Measurements from ENCODE around the gene CAB39. TPM values are rescaled to one million over a fixed set of nuclear protein-coding genes. Genes with fewer than 3 reads are reported as not detected.

Gene CAB39
- total RNA-seq, 1 donor from 2014 or later = 92.2 TPM

DNA sequence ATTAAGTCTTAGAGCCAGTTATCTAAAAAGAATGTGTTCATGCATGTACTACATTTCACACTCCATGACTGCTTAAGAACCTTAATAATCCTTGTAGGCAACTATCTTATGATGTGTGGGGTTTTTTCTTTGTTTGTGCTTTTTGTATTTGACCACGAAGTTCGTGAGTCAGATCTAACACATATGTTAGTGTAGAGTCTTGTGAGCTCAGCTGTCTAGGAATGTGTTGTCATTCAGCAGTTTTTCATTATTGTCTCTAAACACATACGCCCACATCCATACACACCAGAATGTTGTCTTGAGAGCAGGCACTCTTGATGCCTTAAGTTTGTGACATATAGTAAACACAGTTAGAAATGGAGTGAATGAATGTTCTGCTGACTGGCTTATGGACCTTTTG lies 38.4 kb downstream of the CAB39 start:
- Histone ChIP-seq H3K4me3 (no peak overlapping the region), H3K4me1 (peaks cover 57% of the 10 kb centered on the region), H3K27me3 (ENCODE audit: low read depth) (no peaks in the 10 kb centered on the region), H3K27ac (replicated peaks) (no peak overlapping the region), H3K36me3 (no peaks in the 10 kb centered on the region), H3K9me3 (replicated peaks) (no peaks in the 10 kb centered on the region)
- TF ChIP-seq, protein P1, sequence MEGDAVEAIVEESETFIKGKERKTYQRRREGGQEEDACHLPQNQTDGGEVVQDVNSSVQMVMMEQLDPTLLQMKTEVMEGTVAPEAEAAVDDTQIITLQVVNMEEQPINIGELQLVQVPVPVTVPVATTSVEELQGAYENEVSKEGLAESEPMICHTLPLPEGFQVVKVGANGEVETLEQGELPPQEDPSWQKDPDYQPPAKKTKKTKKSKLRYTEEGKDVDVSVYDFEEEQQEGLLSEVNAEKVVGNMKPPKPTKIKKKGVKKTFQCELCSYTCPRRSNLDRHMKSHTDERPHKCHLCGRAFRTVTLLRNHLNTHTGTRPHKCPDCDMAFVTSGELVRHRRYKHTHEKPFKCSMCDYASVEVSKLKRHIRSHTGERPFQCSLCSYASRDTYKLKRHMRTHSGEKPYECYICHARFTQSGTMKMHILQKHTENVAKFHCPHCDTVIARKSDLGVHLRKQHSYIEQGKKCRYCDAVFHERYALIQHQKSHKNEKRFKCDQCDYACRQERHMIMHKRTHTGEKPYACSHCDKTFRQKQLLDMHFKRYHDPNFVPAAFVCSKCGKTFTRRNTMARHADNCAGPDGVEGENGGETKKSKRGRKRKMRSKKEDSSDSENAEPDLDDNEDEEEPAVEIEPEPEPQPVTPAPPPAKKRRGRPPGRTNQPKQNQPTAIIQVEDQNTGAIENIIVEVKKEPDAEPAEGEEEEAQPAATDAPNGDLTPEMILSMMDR (IDR thresholded peaks at IDR 0.05; ENCODE audit: borderline replicate concordance) = no peak
- no peak for DNase-seq
- intact Hi-C loops (cut with micrococcal nuclease) = no loop called here

DNA sequence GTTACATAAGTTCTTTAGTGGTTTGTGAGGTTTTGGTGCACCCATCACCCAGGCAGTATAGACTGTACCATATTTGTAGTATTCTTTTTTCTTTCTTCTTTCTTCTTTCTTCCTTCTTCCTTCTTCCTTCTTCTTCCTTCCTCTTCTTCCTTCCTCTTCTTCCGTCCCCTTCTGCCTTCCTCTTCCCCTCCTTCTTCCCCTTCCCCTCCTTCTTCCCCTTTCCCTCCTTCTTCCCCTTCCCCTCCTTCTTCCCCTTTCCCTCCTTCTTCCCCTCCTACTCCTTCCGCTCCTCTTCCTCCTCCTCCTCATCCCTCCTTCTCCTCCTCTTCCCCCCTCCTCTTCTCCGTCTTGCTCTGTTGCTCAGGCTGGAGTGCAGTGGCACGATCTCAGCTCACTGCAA lies 41.6 kb downstream of the CAB39 start:
- TF ChIP-seq, protein P1 (IDR thresholded peaks at IDR 0.05; ENCODE audit: borderline replicate concordance) = no peak
- Histone ChIP-seq H3K4me3 (no peak overlapping the region), H3K27ac (replicated peaks) (no peak overlapping the region), H3K27me3 (ENCODE audit: low read depth) (no peaks in the 10 kb centered on the region), H3K9me3 (replicated peaks) (no peaks in the 10 kb centered on the region), H3K36me3 (no peaks in the 10 kb centered on the region), H3K4me1 (peaks cover 67% of the 10 kb centered on the region)
- no peak for DNase-seq
- intact Hi-C loops (cut with micrococcal nuclease) = no loop called here

DNA sequence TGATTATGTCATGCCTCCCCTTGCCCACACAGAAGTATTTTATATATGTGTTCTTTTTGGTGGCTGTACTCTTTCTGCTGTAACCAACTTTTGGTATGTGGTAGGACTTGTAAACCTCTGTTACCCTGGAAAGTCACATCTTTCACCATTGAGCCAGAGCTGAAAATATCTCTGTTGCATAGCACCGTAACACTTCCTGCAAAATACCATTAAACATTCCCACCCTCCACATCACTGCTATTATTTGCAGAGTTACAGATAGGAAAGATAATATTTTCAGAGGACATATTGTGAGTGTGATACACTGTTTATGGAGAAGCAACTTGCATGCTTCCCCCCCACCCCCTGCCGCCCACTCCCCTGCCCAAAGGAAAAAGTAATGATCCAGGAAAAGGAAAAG lies 44.8 kb downstream of the CAB39 start:
- H3K4me1 ChIP-seq = peaks cover 56% of the 10 kb centered on the region
- no peaks in the 10 kb centered on the region for H3K27me3 ChIP-seq (ENCODE audit: low read depth)
- no peaks in the 10 kb centered on the region for H3K9me3 ChIP-seq (replicated peaks)
- H3K36me3 ChIP-seq = peaks cover 23% of the 10 kb centered on the region
- no peak for DNase-seq
- TF ChIP-seq, protein P1 (IDR thresholded peaks at IDR 0.05; ENCODE audit: borderline replicate concordance) = no peak
- peak overlapping the region; percentile 3 for H3K4me3 ChIP-seq
- intact Hi-C loops (cut with micrococcal nuclease) = no loop called here
- peak overlapping the region; percentile 76 for H3K27ac ChIP-seq (replicated peaks)

DNA sequence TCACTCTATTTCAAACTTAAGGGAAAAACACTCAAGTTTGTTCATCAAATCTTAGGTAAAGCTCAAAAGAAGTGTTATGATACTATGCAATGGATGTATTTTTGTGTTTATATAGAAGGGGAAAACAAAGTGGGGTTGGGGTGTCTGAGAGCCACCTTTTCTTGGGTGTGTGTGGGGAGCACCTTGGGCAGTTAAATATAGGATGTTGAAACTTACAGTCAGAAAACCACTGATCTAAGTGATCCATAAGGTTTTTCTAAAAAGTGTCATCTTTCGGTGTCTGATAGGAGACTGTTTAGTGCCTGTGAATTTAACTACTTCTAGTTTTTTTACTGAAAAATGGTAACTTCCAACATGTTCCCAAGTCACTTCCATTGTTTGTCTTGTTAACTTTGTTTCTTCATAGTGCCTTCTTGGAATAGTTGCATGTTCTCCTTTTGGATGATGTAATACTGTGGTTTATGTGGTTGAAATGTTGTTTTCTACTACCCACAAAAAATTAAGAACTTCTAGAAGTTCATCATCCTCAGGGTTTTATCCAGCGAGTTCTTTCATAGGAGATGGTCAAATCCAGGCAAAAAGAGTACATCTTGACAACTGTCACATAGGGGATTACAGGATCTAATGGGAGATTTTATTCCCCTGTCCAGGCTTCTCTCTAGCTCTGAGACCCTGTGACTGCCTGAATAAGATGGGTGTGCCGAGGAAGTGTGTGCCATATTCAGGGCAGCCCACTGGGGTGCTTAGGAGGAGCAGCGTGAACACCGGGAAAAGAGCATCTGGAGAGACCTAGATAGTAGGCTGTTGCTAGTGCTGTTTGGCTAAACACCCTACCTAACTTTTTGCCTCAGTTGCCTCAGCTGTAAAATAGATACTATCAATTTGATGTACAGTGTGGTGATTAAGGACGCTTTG lies 46.2 kb downstream of the CAB39 start:
- intact Hi-C loops (cut with micrococcal nuclease) = no loop called here
- peak overlapping the region; percentile 76 for H3K27ac ChIP-seq (replicated peaks)

DNA sequence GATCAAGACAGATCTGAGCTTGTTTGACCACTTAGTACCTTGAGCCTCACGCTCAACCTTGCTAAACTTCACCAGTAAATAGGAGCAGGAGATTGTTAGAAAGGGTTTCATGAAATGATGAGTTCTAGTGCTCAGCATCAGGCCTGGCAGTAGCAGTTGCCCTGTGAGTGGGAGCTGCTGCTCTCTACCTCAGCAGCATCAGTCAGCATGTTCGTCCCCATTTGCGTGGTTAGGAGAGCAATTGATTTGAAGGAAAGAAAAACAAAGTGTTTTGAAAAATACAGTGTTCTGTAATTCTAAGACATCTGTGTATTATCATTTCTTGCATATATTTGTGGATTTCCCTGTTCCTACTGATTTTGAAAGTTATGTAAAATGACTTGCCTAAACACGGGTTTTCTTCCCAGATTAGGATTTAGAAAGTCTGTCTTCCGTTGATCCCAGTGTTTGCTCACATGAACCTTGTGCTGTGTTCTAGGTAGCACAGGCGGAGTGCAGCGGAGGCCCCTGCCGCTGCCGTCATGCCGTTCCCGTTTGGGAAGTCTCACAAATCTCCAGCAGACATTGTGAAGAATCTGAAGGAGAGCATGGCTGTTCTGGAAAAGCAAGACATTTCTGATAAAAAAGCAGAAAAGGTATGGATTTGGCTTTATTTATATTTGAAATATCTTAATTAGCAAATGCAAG lies 47.0 kb downstream of the CAB39 start:
- H3K36me3 ChIP-seq = peaks cover 38% of the 10 kb centered on the region
- H3K4me1 ChIP-seq = peaks cover 56% of the 10 kb centered on the region
- H3K27me3 ChIP-seq (ENCODE audit: low read depth) = no peaks in the 10 kb centered on the region
- H3K4me3 ChIP-seq = no peak overlapping the region
- DNase-seq = no peak
- TF ChIP-seq, protein P1 (IDR thresholded peaks at IDR 0.05; ENCODE audit: borderline replicate concordance) = no peak
- H3K27ac ChIP-seq (replicated peaks) = no peak overlapping the region
- H3K9me3 ChIP-seq (replicated peaks) = no peaks in the 10 kb centered on the region
- intact Hi-C loops (cut with micrococcal nuclease) = no loop called here

More for the DNA sequence above, 46.2 kb downstream of the CAB39 start:
- TF ChIP-seq, protein P1 (IDR thresholded peaks at IDR 0.05; ENCODE audit: borderline replicate concordance) = no peak
- no peak overlapping the region for H3K4me3 ChIP-seq
- peaks cover 56% of the 10 kb centered on the region for H3K4me1 ChIP-seq
- H3K36me3 ChIP-seq = peaks cover 37% of the 10 kb centered on the region
- DNase-seq = no peak
- H3K27me3 ChIP-seq (ENCODE audit: low read depth) = no peaks in the 10 kb centered on the region
- H3K9me3 ChIP-seq (replicated peaks) = no peaks in the 10 kb centered on the region

Measured in left ventricle myocardium inferior (tissue), 1 donor.